Neural progenitor cell (in vitro differentiated cells): ENCODE results near the gene PHPT1. TPM values are rescaled to one million over a fixed set of nuclear protein-coding genes. Genes with fewer than 3 reads are reported as not detected.

Experiments
- DNase-seq: peaks from one replicate; pipeline ENCODE4 v3.0.0-alpha.2; 2016; ENCODE audit warnings: low spot score
- H2AFZ ChIP-seq: fragments of 200-600 bp; sonication (generic); replicated peaks from 2 replicates; pipeline ENCODE4 v1.6.1; 2016; ENCODE audit warnings: antibody characterized with exemption
- H3F3A ChIP-seq: fragments of 200-600 bp; sonication (generic); 2 replicates; pipeline ENCODE4 v1.6.1; 2016; ENCODE audit warnings: antibody characterized with exemption, low read depth
- H3K27ac ChIP-seq: fragments of 200-600 bp; sonication (generic); 2 replicates; pipeline ENCODE4 v1.5.1; 2016; ENCODE audit warnings: mild to moderate bottlenecking
- H3K27me3 ChIP-seq: fragments of 200-600 bp; sonication (generic); 2 replicates; pipeline ENCODE4 v1.6.1; 2016; ENCODE audit warnings: mild to moderate bottlenecking, moderate library complexity
- H3K36me3 ChIP-seq: fragments of 200-600 bp; sonication (generic); 2 replicates; pipeline ENCODE4 v1.5.1; 2016
- H3K4me1 ChIP-seq: fragments of 200-600 bp; sonication (generic); 2 replicates; pipeline ENCODE4 v1.6.1; 2016; ENCODE audit warnings: mixed run types
- H3K4me2 ChIP-seq: fragments of 200-600 bp; sonication (generic); 2 replicates; pipeline ENCODE4 v1.6.1; 2016
- H3K4me3 ChIP-seq: fragments of 200-600 bp; sonication (generic); 2 replicates; pipeline ENCODE4 v1.5.1; 2016
- H3K79me2 ChIP-seq: fragments of 200-600 bp; sonication (generic); 2 replicates; pipeline ENCODE4 v1.6.1; 2016; ENCODE audit warnings: low read depth
- H3K9ac ChIP-seq: fragments of 200-600 bp; sonication (generic); 2 replicates; pipeline ENCODE4 v1.6.1; 2016
- H3K9me3 ChIP-seq: fragments of 200-600 bp; sonication (generic); 2 replicates; pipeline ENCODE4 v1.5.1; 2016; ENCODE audit warnings: low read depth
- H4K20me1 ChIP-seq: fragments of 200-600 bp; sonication (generic); 2 replicates; pipeline ENCODE4 v1.6.1; 2016; ENCODE audit warnings: low read depth
- H3K27ac Mint-ChIP-seq: 3 replicates; pipeline ENCODE4 v1.8.0; 2021; ENCODE audit warnings: mixed read lengths
- H3K27me3 Mint-ChIP-seq: 2 replicates; pipeline ENCODE4 v1.8.0; 2022; ENCODE audit warnings: low read depth, mild to moderate bottlenecking, inconsistent platforms, moderate library complexity, mixed read lengths; ENCODE audit not compliant: insufficient read depth
- H3K36me3 Mint-ChIP-seq: 3 replicates; pipeline ENCODE4 v1.8.0; 2021; ENCODE audit warnings: mixed read lengths
- H3K4me1 Mint-ChIP-seq: 3 replicates; pipeline ENCODE4 v1.8.0; 2021; ENCODE audit warnings: mixed read lengths
- H3K4me3 Mint-ChIP-seq: 3 replicates; pipeline ENCODE4 v1.8.0; 2021; ENCODE audit warnings: mild to moderate bottlenecking, moderate library complexity, mixed read lengths
- H3K9me3 Mint-ChIP-seq: 3 replicates; pipeline ENCODE4 v1.8.0; 2020; ENCODE audit warnings: mixed read lengths
- CTCF ChIP-seq: fragments of 200-600 bp; sonication (generic); IDR thresholded peaks from 2 replicates; pipeline ENCODE4 v1.5.1; 2017; ENCODE audit warnings: antibody characterized with exemption, mild to moderate bottlenecking
- EZH2 ChIP-seq: fragments of 200-600 bp; sonication (generic); IDR thresholded peaks from 2 replicates; pipeline ENCODE4 v1.6.1; 2017; ENCODE audit warnings: antibody characterized with exemption, mild to moderate bottlenecking, moderate library complexity
- EZH2phosphoT487 ChIP-seq: fragments of 200-600 bp; sonication (generic); IDR thresholded peaks from 2 replicates; pipeline ENCODE4 v1.6.1; 2017; ENCODE audit warnings: antibody characterized with exemption
- total RNA-seq: library from RNA; depleted of rRNA; stranded (reverse); fragments of >200 nt; gene quantifications from 2 replicates; pipeline ENCODE4 v1.2.3, GENCODE V29; 2015; ENCODE audit warnings: low replicate concordance

Gene PHPT1
- total RNA-seq, 1 donor from 2014 or later, result 58.8 TPM

GRCh38 chr9:136862849-136863622, 13.8 kb downstream of the PHPT1 start:
- H3K27me3 Mint-ChIP-seq, result peaks cover 3% of the 10 kb centered on the region
- peaks cover 10% of the 10 kb centered on the region for H3K4me1 ChIP-seq
- peaks cover 7% of the 10 kb centered on the region for H3K4me1 Mint-ChIP-seq
- no peak overlapping the region for H3K4me3 ChIP-seq
- H3K36me3 ChIP-seq, result no peaks in the 10 kb centered on the region
- H4K20me1 ChIP-seq, result peaks cover 35% of the 10 kb centered on the region
- no peaks in the 10 kb centered on the region for H3K27me3 ChIP-seq
- H2AFZ ChIP-seq, result no peak overlapping the region
- H3K36me3 Mint-ChIP-seq, result peaks cover 17% of the 10 kb centered on the region
- H3K9me3 ChIP-seq, result peaks cover 7% of the 10 kb centered on the region
- no peak overlapping the region for H3K9ac ChIP-seq
- DNase-seq, result no peak
- no peak overlapping the region for H3K4me3 Mint-ChIP-seq
- H3K27ac ChIP-seq, result no peak overlapping the region
- H3K4me2 ChIP-seq, result no peak overlapping the region
- TF ChIP-seq EZH2 (no peak), CTCF (no peak), EZH2phosphoT487 (no peak)
- no peak overlapping the region for H3K27ac Mint-ChIP-seq
- H3K79me2 ChIP-seq, result peaks cover 36% of the 10 kb centered on the region
- H3F3A ChIP-seq, result peaks cover 4% of the 10 kb centered on the region
- H3K9me3 Mint-ChIP-seq, result peaks cover 7% of the 10 kb centered on the region

DNA sequence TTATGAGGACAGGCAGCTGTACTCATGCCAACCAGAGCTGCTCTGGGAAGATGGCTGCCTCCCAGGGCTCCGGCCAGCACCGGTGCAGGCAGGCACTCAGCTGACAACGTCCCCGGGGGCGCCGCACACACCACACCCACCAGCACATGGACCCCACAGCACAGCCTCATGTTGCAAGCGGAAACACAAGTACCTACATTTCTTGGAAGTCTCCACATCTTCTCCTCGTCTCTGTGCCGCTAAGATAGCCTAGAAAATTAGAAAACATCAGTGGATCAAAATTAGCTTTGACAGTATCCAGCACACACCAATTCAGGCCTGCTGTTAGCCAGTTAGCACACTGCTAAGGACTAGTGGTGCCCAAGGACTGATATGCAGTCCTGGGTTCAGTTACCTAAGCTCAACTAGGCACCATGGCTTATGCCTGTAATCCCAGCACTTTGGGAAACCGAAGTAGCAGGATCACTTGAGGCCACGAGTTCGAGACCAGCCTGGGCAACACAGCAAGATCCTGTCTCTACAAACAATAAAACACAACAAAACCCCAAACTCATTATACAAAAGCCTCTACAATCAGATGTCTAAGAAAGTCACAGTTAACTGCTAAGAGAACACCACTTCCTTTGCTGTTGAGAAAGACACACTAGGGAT, 14.5 kb downstream of the PHPT1 start:
- Histone ChIP-seq H3K4me3 (no peak overlapping the region), H3K9ac (no peak overlapping the region), H3F3A (peaks cover 4% of the 10 kb centered on the region), H3K27me3 (no peaks in the 10 kb centered on the region), H2AFZ (no peak overlapping the region), H3K4me1 (peaks cover 10% of the 10 kb centered on the region), H3K9me3 (peaks cover 7% of the 10 kb centered on the region), H3K79me2 (peaks cover 36% of the 10 kb centered on the region), H4K20me1 (peaks cover 35% of the 10 kb centered on the region), H3K36me3 (no peaks in the 10 kb centered on the region), H3K4me2 (no peak overlapping the region), H3K27ac (no peak overlapping the region)
- H3K36me3 Mint-ChIP-seq, result peaks cover 20% of the 10 kb centered on the region
- peaks cover 7% of the 10 kb centered on the region for H3K4me1 Mint-ChIP-seq
- DNase-seq, result no peak
- H3K4me3 Mint-ChIP-seq, result peak overlapping the region; percentile 14
- no peak for TF ChIP-seq EZH2phosphoT487
- H3K27me3 Mint-ChIP-seq, result peaks cover 3% of the 10 kb centered on the region
- peaks cover 11% of the 10 kb centered on the region for H3K9me3 Mint-ChIP-seq
- H3K27ac Mint-ChIP-seq, result no peak overlapping the region

- no peak for DNase-seq
- H3K4me3 ChIP-seq, result peak overlapping the region; percentile 89
- H3K36me3 ChIP-seq, result no peaks in the 10 kb centered on the region
- Mint-ChIP-seq H3K4me3 (peak overlapping the region; percentile 85), H3K4me1 (peaks cover 7% of the 10 kb centered on the region), H3K27ac (no peak overlapping the region), H3K9me3 (peaks cover 16% of the 10 kb centered on the region), H3K27me3 (peaks cover 3% of the 10 kb centered on the region), H3K36me3 (peaks cover 25% of the 10 kb centered on the region)
- peak overlapping the region; percentile 93 for H3K9ac ChIP-seq
- H2AFZ ChIP-seq, result no peak overlapping the region
- no peak overlapping the region for H3K27ac ChIP-seq
- H3K27me3 ChIP-seq, result no peaks in the 10 kb centered on the region
- H3K4me1 ChIP-seq, result peaks cover 10% of the 10 kb centered on the region
- peaks cover 7% of the 10 kb centered on the region for H3K9me3 ChIP-seq
- H3F3A ChIP-seq, result peaks cover 4% of the 10 kb centered on the region
- TF ChIP-seq EZH2phosphoT487, result no peak
- TF ChIP-seq EZH2, result no peak
- no peak for TF ChIP-seq CTCF
- peaks cover 35% of the 10 kb centered on the region for H4K20me1 ChIP-seq
- peak overlapping the region; percentile 98 for H3K4me2 ChIP-seq
- peaks cover 36% of the 10 kb centered on the region for H3K79me2 ChIP-seq
Observed at GRCh38 chr9:136865041-136865767, 16.0 kb downstream of the PHPT1 start.
